ENCODE results near the gene GLMN. TPM values are rescaled to one million over a fixed set of nuclear protein-coding genes. Genes with fewer than 3 reads are reported as not detected.

GLMN gene
- total RNA-seq, 1 experiment from 2014 or later = 23.6 TPM

- H3K79me1 ChIP-seq (ENCODE audit: insufficient read depth, low read depth, low read length, poor library complexity, severe bottlenecking) = no peaks in the 10 kb centered on the region
- DNase-seq = no peak
- H2BK15ac ChIP-seq (ENCODE audit: low read depth, low read length) = no peak overlapping the region
- no peaks in the 10 kb centered on the region for H3K27me3 Mint-ChIP-seq (ENCODE audit: low read depth)
- H2AFZ ChIP-seq (ENCODE audit: low read length) = no peak overlapping the region
- H2AK5ac ChIP-seq (ENCODE audit: insufficient read length, low read length) = no peak overlapping the region
- H3K23ac ChIP-seq (ENCODE audit: insufficient read length, low read depth, low read length) = no peak overlapping the region
- H3K4me3 Mint-ChIP-seq = peak overlapping the region; percentile 94 to 97
- peak overlapping the region; percentile 82 for H3K9ac ChIP-seq (ENCODE audit: extremely low read depth, insufficient read length, low read length)
- H3K4me1 Mint-ChIP-seq = peaks cover 16 to 20% of the 10 kb centered on the region in 2 experiments
- H2BK12ac ChIP-seq (ENCODE audit: insufficient read length, low read depth, low read length) = no peak overlapping the region
- H3K23me2 ChIP-seq (ENCODE audit: insufficient read length, low read depth, low read length, poor library complexity, severe bottlenecking) = no peaks in the 10 kb centered on the region
- peak overlapping the region; percentile 92; the same call in 1 of the 2 replicates for H3K14ac ChIP-seq (ENCODE audit: insufficient read depth, low read length)
- H3K27me3 ChIP-seq (ENCODE audit: insufficient read depth, low read length) = no peaks in the 10 kb centered on the region
- H3K18ac ChIP-seq (ENCODE audit: insufficient read length, low read depth, low read length) = peak overlapping the region; percentile 94
- no peak overlapping the region for H3T11ph ChIP-seq (ENCODE audit: low read length)
- no peaks in the 10 kb centered on the region for H3K79me2 ChIP-seq (ENCODE audit: insufficient read depth, low read length)
- H3K56ac ChIP-seq (ENCODE audit: insufficient read length, low read depth, low read length) = no peak overlapping the region
- no peak overlapping the region for H2BK5ac ChIP-seq (ENCODE audit: insufficient read length, low read length)
- no peak overlapping the region for H4K91ac ChIP-seq (ENCODE audit: insufficient read length, low read depth, low read length)
- H3K36me3 Mint-ChIP-seq (ENCODE audit: insufficient read depth in 1 of 3, low read depth in 3 of 3) = peaks cover 23 to 46% (median 43%) of the 10 kb centered on the region in 3 experiments; a peak in 6 of 7 replicates
- no peaks in the 10 kb centered on the region; the same call in 1 of the 2 replicates for H3K4me1 ChIP-seq (ENCODE audit: insufficient read depth, low read length)
- no peak overlapping the region for H4K5ac ChIP-seq (ENCODE audit: insufficient read length, low read depth, low read length)
- H2BK20ac ChIP-seq (ENCODE audit: low read depth, low read length, poor library complexity, severe bottlenecking) = no peak overlapping the region
- peak overlapping the region; percentile 98 to 100 (median 99) for H3K27ac Mint-ChIP-seq
- H3K9me3 ChIP-seq (ENCODE audit: control insufficient read depth, low read depth, low read length) = no peaks in the 10 kb centered on the region
- H4K8ac ChIP-seq (replicated peaks; ENCODE audit: insufficient read length, low read depth, low read length) = no peak overlapping the region
- no peak overlapping the region for H3K4ac ChIP-seq (ENCODE audit: low read depth, low read length)
- no peaks in the 10 kb centered on the region for H3K9me3 Mint-ChIP-seq
- peak overlapping the region; percentile 68 for H3K4me2 ChIP-seq (ENCODE audit: insufficient read depth, insufficient read length, low read length)
- TF ChIP-seq CTCF (conservative IDR thresholded peaks at IDR 0.05) = no peak
- no CpG with 5 or more reads among the region's 3 CpGs for WGBS (ENCODE audit: extremely low coverage, insufficient read length, low lambda C conversion rate)
- peak overlapping the region; percentile 8 for H3K27ac ChIP-seq (ENCODE audit: insufficient read length, low read depth, low read length)
- no peak overlapping the region for H2BK120ac ChIP-seq (ENCODE audit: low read depth, low read length, poor library complexity, severe bottlenecking)
- H4K20me1 ChIP-seq (ENCODE audit: control insufficient read depth, insufficient read depth, insufficient read length) = no peaks in the 10 kb centered on the region
These were observed 594 bp downstream of the GLMN start for GRCh38 chr1:92298213-92298572.
